Ovary (tissue), 3 donors: ENCODE results near the gene GPC4.

Source experiments
- CTCF ChIP-seq, 3 donors: fragments of 450-650 bp in 2 of 3; fragments of 200-600 bp in 1 of 3; IDR thresholded peaks; one replicate each; pipeline versions ENCODE4 v1.5.1 to v1.8.0; 2016 to 2022; ENCODE audit warnings: antibody characterized with exemption in 3 of 3, mild to moderate bottlenecking in 1 of 3
- EP300 ChIP-seq: sonication (generic); formaldehyde crosslinking; IDR thresholded peaks from one replicate; pipeline ENCODE4 v1.6.1; 2017; ENCODE audit warnings: antibody characterized with exemption
- POLR2A ChIP-seq: fragments of 450-650 bp; IDR thresholded peaks from one replicate; pipeline ENCODE4 v1.6.1; 2017; ENCODE audit warnings: antibody characterized with exemption, mild to moderate bottlenecking, moderate library complexity
- donor health status: DM: no; HTN: no; CAD: no.

GRCh38 chrX:133402830-133403625 lies 12.3 kb downstream of the GPC4 start:
- TF ChIP-seq CTCF (IDR thresholded peaks at IDR 0.05), result no peak
- TF ChIP-seq EP300, result no peak
- no peak for TF ChIP-seq POLR2A
